GM12891 (cell line): Measurements from ENCODE around the gene MYOCD.

Experiments
- POLR2A ChIP-seq: IDR thresholded peaks from 2 replicates; pipeline ENCODE4 v1.6.1; 2011; ENCODE audit warnings: low read depth, low read length, control low read depth
- POLR2AphosphoS5 ChIP-seq: IDR thresholded peaks from 2 replicates; pipeline ENCODE4 v1.6.1; 2011; ENCODE audit warnings: low read depth, low read length, control low read depth

- TF ChIP-seq POLR2A: no peak
- no peak for TF ChIP-seq POLR2AphosphoS5
Measured at GRCh38 chr17:12730421-12730820, 64.7 kb downstream of the MYOCD start.
